HG02938 (cell line): ENCODE results near the gene TRIM59.

ENCODE experiments used
- ATAC-seq: cut with Tn5 transposase; IDR thresholded peaks from one replicate; pipeline ENCODE4 v1.9.1; 2021; ENCODE audit warnings: mild to moderate bottlenecking, moderate library complexity; ENCODE audit not compliant: unreplicated experiment

The TRIM59 gene

DNA sequence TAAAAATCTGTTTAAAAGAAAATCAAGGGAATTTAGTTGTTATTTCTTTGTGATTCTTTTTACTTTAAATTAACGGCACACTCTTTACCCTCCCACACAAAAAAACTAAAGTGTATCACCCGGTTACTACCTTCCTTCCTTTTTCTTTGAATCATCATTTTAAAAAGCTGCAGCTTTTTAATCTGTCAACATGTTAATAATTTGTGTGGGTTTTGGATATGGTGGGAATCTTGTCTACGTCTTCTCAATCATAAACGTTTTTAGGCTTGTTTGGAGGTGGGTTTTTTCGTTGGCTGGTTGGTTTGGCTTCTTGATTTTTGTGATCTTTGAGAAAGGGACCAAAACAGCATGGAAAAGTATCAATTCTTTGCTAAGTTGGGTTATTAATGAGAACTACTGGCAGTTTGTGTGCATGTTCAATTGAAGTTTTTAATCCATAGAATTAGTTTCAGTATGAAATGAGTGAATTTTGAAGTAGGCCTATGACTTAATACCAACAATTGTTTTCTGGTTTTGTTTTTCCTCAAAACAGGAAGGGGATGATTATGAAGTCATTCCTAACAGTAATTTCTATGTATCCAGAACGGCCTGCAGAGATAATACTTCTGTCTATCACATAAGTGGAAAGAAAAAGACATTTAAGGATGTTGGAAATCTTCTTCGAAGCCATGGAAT, 45.7 kb downstream of the TRIM59 start:
- ATAC-seq = no peak

DNA sequence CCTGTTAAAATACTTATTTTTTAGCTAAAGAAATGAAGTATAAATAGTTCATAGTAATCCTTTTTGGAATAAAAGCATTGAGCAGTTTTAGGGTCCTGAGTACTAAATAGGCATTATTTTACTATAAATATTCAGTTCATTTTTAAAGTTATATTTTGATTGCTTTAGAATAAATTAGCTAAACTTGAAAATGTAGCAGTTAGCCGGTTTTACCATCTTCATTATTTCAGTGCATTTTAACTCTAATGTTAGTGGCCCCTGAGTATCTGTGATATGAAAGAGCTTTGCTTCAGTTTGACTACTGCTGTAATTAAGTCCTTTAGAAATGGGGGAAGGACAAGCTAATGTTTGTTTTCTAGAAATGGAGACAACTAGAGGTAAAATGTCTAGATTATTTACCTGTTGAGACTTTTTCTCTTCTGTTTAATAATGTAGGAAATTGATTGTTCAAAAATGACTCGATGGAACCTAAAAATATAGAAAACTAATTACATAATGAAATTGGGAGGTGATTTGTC, 46.5 kb downstream of the TRIM59 start:
- no peak for ATAC-seq

DNA sequence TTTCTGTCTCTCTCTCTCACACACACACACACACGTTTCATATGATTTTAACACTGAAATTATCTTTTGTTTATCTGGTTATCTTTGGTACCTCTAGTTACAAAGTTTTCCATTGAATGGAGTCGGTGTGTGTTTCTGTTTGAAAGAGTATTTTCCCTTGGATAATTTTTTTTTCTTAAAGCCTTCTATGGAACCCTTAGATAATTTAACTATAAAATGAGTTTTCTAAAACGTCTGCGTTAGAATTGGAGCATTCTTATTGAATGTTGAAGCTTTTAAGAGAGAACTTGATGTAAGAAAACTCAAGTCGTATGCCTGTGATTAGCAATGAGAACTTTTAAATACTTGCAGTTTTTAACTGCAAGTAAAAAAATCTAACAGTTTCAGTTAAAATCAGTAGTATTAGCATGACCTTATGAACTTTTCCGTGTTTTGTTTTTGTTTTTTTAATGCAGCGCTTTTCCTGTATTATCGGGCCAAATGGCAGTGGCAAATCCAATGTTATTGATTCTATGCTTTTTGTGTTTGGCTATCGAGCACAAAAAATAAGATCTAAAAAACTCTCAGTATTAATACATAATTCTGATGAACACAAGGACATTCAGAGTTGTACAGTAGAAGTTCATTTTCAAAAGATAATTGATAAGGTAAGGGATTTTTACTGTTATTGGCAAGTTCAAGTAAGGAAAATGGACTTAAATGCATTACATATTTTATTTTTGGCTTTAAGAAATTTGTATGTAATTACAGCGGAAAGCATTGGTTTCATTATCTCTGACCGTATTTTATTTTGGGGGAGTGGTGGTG, 47.2 kb downstream of the TRIM59 start:
- no peak for ATAC-seq

DNA sequence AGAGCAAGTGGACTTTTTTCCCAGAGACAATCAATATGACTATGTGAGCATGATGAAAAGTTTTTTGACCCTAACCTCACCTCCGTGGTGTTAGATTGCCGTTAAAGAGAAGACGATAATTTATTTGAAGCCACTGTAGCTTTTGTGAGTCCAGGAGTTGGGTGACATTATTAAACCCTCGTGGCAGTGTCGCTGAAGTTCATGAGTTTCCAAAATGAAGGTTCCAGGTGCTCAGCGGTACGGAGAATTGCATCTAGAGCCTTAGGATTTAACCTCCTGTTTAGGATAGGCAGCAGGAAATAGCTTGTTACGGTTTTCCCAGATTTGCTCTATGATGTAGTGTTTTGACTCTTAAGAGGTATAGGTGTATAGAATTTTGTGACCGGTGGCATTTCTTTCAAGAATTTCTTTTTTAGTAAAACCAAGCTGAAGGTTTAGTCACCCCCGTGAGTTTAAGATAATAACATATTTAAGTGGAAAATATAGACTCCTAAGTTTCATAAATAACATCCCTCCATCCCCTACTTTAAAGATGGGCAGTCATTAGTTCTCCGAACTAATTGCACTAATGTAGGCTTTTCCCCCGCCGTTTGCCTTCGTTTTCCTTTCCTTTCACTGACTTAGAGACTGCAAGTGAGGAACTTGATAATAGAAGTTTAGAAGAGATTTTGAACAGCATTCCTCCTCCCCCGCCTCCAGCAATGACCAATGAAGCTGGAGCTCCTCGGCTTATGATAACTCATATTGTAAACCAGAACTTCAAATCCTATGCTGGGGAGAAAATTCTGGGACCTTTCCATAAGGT, 48.1 kb downstream of the TRIM59 start:
- ATAC-seq = no peak

- no peak for ATAC-seq
Measured at GRCh38 chr3:160400702-160401150, 48.9 kb downstream of the TRIM59 start.

DNA sequence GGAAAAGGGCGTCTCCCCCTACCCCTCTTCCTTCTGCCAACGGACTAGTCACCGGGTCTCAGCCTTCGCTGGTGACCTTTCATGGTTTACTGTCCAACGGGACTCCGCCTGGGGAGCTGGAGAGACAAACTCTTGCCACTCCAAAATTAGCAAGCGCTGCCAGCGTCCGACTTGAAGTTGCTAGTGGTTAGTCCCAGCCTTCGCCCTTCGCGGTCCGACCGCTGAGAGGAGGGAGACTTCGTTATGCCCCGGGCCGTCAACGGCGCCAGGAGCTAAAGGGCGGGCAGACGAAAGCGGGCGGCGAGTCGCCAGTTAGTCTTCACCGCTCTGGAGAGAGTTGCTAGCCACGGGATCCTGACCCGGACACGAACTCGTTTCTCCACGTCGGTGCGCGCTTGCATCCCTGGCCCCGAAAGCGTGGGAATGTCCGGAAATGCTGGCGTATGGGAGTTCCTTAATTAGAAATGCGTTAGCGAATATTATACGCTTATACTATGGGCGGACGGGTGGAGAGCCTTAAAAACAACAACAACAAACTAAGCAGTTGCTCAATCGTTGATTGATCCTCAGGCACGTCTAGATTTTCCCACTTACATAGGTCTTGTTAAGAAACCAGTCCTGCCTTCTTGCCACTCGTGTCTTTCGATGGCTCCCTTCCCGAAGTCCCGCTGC, 49.4 kb downstream of the TRIM59 start:
- peak; percentile 4 for ATAC-seq

DNA sequence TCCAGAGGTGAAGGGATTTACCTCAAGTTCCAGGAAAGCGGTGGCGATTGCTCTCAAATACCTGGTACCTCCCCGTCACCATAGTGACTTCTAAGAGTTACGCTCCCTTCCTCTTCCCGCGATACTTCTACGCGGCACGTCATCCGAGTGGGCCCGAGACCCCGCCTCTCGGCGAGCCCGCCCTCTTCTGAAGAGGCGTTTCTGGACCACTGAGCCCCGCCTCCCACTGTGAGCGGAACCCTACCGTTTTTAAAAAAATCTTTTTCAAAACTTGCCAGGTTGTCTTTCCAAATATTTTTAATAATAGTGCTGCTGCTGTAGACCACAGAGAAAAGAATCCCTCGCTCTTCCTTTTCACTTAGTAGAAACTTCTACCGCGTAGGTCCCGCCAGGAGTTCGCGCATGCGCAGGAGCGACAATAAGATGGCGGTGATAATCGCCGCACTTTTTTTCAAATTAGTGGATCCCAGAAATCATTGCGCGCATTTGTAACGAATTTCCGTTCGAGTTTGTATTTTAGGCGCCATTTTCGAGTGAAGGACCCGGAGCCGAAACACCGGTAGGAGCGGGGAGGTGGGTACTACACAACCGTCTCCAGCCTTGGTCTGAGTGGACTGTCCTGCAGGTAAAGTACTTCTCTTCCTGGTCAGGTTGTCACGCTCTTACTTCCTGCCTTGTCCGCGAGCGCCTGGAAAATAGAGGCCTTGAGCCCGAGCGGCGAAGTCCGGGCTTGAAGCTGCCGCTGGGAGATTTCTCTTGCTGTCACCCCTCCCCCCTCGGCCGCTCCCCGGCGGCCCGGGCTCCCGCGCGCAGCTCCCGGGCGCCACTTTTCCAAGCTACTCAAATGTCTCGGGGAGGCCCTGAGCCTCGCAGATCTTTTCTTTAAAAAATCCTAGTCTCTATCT, 50.2 kb downstream of the TRIM59 start, which contains the start of the genes IFT80 and SMC4:
Gene IFT80 (minus strand): TSS at position 101 of the 905 bp plus-strand sequence. CDS start 14,625 bp downstream, outside the sequence.
Gene SMC4 (plus strand): TSS at position 526 of the 905 bp plus-strand sequence. CDS start 1,177 bp downstream, outside the sequence.
- peak; percentile 93 for ATAC-seq

DNA sequence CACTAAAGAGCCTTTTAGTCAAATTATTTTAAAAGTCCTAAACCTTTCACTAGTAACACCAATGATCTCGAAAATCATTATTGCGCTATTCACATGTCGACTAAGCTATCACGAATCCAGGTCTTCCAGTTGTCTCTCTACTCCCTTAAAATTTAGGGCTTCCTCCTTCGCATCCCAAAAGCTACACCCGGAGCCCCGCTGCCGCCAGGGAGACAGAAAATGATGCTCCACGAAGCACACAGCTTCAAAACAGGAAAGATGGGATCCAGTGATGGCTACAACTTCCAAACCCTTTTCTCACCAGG, 50.8 kb downstream of the TRIM59 start:
- ATAC-seq = peak; percentile 8

DNA sequence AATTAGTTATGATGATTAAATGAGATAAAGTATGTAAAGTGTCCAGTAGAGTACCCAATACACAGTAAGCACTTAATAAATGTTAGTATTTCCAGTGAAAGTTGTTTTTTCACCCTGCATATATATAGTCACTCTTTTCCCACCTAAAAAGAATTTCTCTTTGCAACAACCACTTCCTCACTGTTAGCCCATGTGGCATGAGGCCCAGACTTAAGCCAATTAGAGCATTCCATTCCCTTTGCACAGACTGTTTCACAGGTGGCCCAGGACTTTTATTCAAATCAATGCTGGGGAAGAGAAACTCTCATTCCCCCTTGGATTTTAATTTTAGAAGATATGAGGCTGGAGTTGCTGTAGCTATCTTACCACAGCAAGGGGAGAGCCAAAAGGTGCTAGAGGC, 54.3 kb downstream of the TRIM59 start:
- ATAC-seq = no peak

- ATAC-seq = no peak
Measured at GRCh38 chr3:160394009-160394392, 55.6 kb downstream of the TRIM59 start.

DNA sequence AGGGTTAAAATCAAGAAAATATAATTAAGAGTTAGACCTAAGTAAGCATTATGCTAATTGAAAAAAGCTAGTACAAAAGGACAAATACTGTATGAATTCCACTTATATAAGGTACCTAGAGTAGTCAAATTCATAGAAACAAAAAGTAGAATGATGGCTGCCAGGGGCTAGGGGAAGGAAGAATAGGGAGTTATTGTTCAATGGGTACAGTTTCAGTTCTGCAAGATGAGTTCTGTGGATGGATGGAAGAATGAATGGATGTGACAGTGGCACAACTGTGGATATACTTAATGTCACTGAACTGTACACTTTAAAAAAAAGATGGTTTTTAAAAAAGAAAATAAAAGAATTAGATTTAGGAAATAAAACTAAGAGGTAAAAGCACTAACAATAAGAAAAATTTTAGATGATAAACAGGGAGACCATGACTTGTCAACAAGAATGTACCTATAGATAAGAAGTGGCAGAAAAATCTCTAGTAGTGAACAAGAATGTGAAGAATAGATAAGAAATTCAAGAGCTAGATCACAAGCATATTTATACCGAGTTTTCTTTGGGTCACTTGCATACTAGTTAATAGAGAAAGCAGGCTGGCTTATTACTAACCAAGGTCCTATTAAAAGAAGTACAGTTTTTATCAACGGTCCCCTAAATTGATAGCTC, 56.1 kb downstream of the TRIM59 start:
- no peak for ATAC-seq

- ATAC-seq = no peak
Measured at GRCh38 chr3:160392798-160393197, 56.8 kb downstream of the TRIM59 start.

DNA sequence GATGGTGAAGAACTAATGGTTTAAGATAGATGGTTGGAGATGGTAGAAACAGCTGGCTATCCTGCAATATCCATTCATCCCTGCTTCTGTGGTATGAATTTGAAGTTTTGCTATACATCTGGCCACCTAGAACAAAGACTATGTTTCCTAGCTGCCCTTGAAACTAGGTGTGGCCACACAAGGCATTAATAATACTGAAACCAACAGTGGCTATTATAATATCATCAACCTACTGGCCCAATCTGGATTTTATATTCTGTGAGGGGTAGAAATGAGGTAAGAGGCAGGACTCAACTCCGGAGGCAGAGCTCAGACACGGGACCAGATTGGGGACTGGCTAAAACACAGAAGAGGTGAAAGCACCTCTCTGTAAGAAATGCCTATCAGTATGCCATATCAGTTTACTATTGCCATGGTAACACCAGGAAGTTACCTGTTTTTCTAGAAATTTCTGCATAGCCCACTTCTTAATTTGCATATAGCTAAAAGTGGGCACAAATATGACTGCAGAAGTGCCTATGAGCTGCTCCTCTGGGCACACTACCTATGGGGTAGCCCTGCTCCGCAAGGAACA, 58.9 kb downstream of the TRIM59 start:
- peak; percentile 70 for ATAC-seq
